NCI-H2029 (cell line): ENCODE data around the gene RAMACL.
"Not testable (repeated sequence)": the region's sequence is repeated elsewhere in the genome, so short reads cannot be mapped to it uniquely, and the experiment has no call there.

Experiments
- DNase-seq: peaks from one replicate; lab custom pipeline; 2025; lab: John Stamatoyannopoulos, UW

Gene RAMACL

GRCh38 chr6:166586424-166587156, at the start of gene RAMACL:
Gene RAMACL (minus strand): TSS chr6:166586678. CDS start chr6:166586477, 201 bp downstream.
- DNase-seq, result no peak

- no peak for DNase-seq
Measured at GRCh38 chr6:166635013-166635970, 48.8 kb upstream of the RAMACL start.

GRCh38 chr6:166634581-166634980, 48.1 kb upstream of the RAMACL start:
- DNase-seq, result not testable (repeated sequence)

DNA sequence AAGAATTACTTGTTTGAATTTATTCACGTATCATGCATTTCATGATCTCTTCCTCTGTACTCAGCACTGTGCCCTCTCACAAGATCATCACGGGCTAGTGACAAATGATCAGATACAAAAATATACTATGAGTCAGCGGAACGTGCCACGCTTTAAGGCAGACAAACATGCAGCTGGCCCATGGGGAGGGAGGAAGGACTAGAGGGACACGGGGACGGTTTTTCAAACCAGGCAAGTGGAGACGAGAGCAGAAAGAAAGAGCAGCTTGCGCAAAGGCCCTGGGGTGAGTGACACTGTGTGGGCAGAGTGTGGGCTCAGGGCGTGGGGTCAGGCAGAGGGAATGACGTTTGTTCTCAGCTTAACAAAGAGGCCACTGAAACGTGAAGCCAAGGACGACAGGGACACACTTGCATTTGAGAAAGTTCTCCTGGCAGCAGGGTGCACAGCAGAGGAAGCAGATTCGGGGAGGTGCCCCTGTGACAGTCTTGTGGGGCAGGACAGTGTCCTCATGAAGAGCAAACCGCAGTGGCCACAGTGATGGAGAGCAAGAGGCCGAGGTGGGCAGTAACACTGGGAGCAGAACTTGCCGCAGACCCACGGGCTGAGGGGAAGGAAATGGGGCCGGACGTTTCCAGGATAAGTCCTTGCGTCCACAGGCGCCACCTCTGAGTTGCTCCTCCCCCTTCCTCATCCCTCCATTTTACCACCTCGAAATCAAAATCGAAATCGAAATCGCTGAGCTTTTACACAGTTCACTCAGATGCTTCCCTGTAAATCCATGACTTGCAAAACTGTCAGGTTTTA, 47.5 kb upstream of the RAMACL start:
- DNase-seq, result no peak

DNA sequence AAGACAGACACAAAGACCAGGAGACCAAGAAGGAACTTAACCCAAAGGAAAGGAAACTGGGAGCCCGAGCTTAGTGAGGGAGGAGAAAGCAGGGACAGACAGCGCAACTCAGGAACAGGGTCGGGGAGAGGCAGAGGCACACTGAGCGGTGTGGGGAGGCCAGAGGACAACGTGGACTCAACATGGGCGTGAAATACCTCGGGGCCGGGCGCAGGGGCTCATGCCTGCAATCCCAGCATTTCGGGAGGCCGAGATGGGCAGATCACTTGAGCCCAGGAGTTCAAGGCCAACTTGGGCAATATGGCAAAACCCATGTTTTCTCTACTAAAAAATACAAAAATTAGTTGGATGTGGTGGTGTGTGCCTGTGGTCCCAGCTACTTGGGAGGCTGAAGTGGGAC, 46.3 kb upstream of the RAMACL start:
- DNase-seq, result no peak

GRCh38 chr6:166630462-166630861, 44.0 kb upstream of the RAMACL start:
- no peak for DNase-seq

GRCh38 chr6:166629628-166630027, 43.1 kb upstream of the RAMACL start:
- no peak for DNase-seq

DNA sequence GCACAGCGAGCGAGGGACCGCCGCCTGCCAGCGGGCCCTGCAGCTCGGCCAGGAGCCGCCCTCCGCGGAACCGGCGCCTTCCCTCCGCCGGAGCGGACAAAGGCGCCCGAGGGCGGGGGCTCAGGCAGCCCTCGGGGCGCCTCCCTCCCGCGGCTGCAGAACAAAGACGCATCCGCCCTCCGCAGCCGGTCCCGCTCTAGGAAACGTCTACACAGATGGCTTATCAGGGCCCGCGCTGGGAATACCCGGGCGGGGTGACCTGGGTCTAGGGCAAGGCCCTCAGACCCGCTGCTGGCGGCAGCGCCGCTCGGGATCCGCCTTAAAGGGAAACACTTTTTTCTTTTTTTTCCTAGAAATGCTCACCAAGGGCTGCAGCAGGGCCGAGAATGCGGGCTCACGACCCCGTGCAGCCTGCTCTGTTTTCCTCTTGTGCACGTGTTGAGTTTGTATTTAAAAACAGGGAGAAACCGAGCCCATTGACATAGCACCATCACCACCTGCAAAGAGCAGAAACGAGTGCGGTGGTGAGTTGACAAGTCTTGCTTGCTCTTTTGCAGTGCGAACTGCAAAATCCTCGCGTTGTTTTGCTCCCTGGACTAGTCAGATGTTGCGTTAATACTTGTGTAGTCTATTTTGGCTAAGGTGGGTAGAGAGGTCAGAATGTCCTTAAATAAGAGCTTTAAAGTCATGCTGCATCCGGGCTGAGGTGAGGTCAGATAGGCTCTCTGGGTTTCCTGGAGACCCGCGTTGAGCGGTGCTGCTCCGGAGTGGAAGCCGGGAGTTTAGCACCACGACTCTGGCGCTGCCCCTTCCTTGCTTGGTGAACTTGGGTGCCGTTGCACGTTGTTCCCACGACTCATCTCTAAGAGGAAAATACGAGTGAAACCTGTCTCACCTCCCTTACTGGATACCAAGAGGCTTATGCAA, 41.7 kb upstream of the RAMACL start:
- DNase-seq, result peak; percentile 58

DNA sequence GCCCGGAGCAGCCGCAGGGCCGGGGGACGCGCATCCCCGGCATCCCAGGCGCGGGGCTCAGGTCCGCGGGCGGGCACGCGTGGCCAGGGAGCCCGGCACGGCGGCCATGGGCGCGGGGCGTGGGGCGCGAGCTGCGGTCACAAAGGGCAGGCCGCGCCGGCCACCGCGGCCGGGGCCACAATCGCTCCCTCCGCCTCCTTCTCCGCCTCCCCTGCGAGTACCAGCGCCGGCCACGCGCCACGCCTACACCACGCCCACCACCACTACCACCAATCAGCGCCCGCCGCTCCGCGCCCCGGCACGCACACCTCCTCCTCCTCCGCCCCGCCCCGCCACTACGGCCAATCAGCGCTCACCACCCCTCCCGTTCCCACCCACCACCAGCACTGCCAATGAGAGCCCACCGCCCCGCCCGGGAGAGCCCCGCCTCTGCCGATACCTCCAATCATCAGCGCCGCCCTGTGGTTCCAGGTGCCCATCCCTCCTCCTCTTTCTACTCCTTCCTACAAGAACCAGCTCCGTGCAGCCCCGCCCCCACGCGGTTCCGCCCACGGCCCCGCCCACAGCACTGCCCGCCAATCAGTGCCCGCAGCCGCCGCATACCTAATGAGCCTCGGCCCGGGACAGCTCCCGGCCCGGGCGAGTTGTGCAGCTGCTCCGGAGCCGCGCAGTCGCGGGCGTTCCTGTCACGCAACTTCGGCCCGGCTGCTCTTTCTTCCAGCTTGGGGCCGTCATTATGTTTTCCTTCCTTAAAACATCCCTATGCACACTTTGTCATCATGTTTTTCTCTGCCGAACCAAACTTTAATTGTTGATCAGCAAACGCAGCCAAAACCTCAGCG, 40.8 kb upstream of the RAMACL start, which contains the start of gene RPS6KA2:
RPS6KA2 (minus strand) TSS at position 219 of the 842 bp plus-strand sequence. CDS start 232 bp downstream, outside the sequence.
- DNase-seq, result peak; percentile 98

DNA sequence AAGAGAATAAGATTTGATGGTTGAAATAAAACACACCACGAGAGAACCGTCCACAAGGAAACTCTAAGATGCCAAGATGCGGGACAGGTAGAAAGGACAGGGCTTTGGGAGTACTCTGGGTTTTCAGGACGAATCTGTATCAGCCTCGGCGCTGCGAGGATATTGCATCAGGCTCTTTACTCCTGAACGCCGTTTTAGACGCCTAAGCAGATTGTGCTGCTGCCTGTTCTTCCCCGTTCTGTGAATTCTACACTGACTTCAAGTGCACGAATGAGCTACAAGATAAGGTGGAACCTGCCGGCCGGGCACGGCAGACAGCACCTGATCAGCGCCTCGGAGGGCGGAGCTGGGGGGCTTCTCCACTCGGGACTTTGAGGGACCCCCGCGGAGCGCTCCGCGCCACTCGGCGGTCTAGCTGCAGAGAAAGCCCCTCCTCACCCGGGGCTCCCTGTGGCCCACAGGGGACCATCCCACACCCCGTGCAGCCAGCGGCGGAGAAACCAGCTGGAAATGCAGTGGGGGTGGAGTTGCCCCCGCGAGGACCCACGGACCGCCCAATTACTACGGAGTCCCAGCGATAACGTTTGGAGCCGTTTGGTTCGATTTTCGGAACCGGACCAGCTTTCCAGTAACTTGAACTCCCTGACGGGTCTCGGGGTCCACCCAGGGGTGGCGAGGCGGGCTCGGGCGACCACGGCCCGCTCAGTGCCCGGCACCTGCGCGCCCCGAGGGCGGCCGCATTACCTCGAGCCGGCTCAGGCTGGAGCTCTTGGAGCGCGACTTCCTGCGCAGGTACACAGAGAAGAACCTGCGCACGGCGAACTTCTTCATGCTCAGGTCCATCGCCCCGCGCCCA, 39.9 kb upstream of the RAMACL start:
- peak; percentile 59 for DNase-seq

- DNase-seq, result no peak
Measured at GRCh38 chr6:166625356-166625755, 38.9 kb upstream of the RAMACL start.

- no peak for DNase-seq
Measured at GRCh38 chr6:166624275-166624674, 37.8 kb upstream of the RAMACL start.

- DNase-seq, result peak; percentile 15
Measured at GRCh38 chr6:166623318-166623717, 36.8 kb upstream of the RAMACL start.

GRCh38 chr6:166621114-166621540, 34.6 kb upstream of the RAMACL start:
- DNase-seq, result no peak

GRCh38 chr6:166620478-166621113, 34.1 kb upstream of the RAMACL start:
- no peak for DNase-seq

DNA sequence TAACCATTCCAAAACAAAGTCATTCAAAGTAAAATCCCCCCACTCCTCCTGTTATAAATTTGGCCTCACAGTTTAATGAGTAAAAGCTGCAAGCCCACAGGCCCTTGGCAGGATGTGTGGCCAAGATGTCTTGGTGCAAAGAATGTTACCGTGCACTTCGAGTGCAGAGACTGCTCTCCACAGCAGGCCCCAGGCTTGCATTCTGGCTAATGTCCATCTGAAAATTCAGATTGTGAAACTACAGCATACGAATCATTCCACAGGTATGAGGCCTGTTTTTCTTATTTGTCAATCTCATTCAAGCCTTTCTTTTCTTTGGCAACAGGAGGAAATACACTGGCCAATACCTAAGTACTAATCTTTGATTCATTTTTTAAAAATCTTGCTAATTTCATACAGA, 33.4 kb upstream of the RAMACL start:
- no peak for DNase-seq

DNA sequence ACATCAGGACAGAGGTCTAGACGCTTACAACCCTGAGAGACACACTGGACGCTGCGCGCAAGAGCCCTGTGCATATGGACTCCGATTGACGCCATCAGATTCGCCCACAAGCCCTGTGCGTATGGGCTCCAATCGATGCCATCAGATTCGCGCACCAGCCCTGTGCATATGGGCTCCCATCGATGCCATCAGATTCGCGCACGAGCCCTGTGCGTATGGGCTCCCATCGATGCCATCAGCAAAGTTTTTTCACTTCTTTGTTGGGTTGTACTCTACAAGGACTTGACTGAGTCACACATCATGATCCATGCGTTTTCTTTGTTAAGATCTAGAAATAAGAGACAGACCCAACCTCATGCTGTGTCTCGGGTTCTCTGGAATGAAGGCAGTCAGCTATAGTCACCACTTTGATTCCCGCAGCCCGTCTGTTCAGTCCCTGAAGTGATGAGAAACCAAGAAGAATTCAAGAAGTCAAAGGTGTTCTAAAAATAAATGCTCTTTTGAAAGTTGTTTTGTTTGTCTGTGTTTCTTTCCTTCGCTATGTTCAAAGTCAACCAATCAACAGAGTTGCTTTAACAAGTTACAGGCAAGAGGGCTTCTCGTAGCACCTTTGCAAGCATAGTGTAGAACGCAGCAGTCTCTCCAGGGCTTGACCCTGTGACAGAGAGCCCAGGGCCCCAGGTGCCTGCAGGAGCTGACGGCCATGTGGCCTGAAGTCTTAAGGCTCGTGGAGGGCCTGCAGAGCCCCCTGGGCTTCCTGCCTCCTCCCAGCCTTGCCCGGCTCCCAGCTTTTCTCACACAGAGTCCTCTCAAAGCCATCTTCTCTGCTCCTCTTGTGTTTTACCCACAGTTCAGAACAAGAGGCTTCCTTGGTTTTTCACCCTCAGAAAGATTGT, 32.6 kb upstream of the RAMACL start:
- no peak for DNase-seq
